ENCODE data around the gene PRKAG3.
"Not testable (repeated sequence)": the region's sequence is repeated elsewhere in the genome, so short reads cannot be mapped to it uniquely, and the experiment has no call there.

The PRKAG3 gene

DNA sequence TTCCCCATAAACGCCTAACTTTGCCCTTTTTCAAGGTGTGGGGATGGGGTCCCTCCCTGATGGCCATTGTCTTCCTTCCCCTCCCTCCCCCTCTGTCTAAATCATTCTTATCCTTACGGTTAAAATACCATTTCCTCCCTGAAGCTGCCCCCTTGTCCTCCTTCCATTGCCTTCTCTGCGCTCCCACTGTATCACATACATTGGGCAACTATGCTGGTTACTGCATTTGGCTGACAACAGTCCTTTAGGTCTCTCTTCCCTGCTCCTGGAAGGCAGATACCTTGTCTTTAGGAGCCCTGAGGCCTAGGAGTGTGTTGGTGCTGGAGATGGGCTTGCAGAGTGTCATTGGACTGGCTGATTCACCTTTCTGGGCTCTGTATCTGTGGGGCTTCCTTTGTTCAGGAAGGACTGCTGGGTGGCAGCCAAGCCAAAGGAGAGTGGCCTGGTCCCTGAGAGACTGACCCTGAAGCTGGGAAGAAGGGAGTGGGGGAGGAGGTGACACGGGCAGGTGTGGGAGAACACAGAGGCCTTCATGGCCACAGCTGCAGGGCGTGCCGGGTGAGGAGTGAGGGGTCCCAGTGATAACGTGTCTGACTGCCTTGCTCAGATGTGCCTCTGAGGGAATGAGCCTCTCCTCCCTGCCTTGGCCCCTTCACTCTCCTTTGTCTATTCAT is 30.2 kb upstream of the PRKAG3 start:
- no peak for FAIRE-seq

GRCh38 chr2:218860950-218861381 is 29.4 kb upstream of the PRKAG3 start:
- no peak for FAIRE-seq

GRCh38 chr2:218859988-218860831 is 28.6 kb upstream of the PRKAG3 start:
- FAIRE-seq = no peak

DNA sequence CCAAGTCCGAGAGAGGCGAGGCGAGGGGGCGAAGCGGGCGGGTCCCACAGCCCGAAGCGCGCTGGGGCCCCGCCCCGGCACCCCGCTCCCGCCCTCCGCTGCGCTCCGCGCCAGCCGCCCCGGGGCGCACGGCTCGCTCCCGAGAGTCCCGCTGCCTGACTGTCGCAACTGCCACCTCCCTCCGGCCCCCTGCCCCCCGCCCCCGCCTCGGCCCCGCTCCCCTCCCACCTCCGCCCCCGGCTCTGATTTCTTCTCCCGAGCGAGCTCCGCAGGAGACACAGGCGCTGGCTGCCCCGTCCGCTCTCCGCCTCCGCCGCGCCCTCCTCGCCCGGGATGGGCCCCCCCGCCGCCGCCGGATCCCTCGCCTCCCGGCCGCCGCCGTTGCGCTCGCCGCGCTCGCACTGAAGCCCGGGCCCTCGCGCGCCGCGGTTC is 28.0 kb upstream of the PRKAG3 start, which contains the start of gene WNT6:
Gene WNT6, plus strand, starts transcription at position 250 of the 432 bp plus-strand sequence. CDS start 233 bp downstream, outside the sequence.
- no peak for FAIRE-seq

GRCh38 chr2:218858671-218859555 is 27.3 kb upstream of the PRKAG3 start:
- no peak for FAIRE-seq

DNA sequence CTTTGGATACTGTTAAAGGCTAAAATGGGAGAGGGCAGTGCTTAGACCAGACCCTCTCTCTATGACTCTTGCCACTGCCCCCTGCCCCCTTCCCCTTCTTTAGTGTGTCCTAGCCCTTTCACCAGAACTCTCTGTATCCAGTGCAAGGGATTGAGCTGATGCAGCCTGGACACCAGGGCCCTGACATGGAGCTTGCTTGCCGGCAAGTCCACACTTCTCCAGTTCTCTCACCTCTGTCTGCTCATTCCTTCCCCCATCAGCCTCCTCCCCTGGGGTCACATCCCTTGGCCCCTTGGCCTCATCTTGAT is 26.5 kb upstream of the PRKAG3 start:
- no peak for FAIRE-seq

DNA sequence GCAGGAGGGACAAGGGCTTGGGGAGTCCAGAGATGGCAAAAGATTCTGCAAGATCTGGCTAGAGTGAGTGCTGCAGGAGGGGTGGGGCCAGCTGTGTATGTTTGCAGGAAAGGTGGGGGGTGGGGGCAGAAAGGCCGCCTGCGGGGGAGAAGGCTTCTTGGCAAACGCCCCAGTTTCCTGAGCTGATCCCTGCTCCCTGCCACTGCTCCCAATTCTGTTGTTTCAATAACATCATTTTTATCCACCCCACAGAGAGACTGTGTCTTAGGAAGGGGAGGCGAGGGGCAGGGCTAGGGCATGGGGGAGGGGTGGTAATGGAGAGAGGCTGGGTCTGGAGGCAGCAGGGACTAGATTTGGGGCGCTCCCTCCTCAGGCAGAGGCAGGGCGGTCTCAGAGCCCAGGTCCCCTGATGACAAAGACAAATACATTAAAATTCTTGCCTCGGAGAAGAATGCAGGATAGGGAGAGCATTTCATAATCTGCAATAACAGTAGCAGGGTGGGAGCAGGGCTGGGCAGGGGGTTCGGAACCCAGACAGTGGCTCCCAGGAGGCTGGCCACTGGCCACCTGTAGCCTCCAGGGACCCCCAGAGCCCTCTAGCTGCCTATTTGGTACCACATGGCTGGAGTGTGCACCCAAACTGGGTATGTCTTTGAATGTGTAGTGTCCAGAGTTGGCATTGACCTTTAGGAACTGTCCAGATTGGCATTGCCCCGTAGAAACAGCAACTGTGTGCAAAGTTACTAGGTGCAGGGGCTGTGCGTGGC is 26.0 kb upstream of the PRKAG3 start:
- FAIRE-seq = no peak

DNA sequence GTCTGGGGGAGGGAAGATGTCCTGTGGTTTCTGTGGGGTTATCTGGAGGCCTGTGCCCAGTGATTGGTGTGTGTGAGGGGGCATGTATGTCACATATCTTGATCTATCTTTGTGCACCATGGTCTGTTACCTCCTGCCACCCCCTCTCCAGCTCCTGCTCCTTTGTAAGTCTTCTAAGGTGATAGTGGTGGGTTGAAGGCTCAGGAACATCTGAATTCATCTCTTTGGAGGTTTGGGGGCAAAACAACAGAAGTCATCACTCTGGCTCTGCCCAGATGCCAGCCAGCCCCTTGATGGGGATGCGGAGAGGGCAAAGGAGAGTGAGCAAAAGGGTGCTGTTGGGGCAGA is 25.3 kb upstream of the PRKAG3 start:
- no peak for FAIRE-seq

DNA sequence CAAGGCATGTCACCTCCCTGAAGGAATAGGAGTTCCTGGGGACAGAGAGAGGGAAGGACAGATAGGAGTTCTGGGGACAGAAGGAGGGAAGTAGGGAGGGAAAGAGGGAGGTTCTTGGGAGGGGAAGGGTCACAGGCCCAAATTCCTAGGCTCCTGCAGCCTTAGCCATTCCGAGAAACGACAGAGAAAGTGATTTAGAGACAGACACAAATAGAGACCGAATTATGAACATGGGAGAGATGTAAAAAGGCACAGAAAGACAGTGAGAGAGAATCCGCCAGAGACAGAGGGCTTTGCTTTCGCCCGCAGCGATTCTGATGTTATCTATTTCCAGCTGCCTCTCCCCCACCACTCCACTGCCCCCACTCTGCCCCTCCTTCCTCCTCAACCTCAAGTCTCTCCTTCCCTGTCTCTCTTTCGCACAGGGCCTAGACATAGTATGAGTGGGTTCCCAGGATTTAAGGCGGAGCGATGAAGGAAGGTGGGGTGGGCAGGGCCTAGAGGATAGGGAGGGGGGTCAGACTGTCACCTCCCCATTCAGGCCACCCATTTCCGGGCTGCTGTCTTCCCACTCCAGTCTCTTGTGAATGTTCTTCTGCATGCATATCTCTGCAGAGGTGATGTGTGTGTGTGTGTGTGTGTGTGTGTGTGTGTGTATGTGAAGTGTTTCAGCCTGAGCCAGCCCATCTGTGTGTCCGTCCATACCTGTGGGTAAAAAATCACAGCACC is 24.7 kb upstream of the PRKAG3 start:
- no peak for FAIRE-seq

DNA sequence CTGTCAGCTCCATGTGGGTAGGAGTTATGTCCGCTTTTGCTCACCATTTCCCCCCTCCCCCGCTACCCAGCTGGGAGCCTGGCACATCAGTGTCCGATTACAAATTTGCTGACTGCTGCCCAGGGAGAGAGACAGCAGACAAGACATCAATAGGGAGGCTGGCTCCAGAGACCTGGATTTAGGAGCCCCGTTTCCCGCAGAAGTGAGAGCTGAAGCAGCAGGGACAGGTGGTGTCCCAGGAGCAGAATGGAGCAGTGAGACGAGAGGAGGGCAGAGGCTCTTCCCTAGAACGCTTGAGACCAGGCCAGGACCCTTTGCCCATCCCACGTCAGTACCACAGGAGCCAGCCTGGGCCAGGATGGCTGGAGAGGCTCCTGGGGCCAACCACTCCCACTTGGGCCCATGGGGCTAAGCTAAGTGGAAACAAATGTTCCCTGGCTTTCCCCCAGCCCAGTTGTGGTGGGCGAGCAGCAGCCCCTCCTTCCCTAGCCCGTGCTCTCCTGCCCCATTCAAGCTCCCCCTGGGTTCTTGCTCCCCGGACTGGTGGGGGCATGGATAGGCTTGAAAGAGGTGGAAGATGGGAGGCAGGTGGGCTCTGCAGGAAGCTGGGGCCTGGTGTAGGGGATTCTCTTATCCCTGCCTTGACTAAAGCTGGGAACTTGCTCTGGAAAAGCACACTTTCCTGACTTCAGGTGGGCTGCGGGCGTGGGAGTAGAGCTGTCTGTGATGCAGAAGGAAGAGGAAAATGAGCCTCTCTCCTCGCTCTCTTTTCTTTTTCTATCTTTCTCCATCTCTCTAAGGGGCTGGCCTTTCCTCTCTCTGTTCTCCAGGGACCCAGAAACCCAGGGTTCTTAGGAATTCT is 23.9 kb upstream of the PRKAG3 start:
- no peak for FAIRE-seq

DNA sequence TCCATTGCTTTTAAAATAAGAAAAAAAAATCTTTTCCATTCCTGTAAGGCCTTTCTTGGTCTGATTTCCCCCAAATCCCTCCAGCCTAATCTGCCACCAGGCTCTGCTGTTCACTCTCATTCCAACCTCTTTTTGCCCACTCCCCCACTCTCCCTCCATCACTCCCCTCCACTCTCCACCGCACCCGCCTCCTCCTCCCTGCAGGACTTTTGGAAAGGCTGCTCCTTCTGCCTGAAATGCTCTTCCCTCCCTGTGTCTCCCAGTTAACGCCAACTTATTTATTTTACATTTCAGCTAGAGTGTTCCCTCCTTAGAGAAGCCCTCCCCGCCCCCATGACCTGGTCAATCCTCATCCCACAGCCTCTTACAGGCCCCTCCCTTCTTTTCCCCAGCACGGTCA is 23.3 kb upstream of the PRKAG3 start:
- FAIRE-seq = no peak

GRCh38 chr2:218853766-218854165 is 22.2 kb upstream of the PRKAG3 start:
- no peak for FAIRE-seq

DNA sequence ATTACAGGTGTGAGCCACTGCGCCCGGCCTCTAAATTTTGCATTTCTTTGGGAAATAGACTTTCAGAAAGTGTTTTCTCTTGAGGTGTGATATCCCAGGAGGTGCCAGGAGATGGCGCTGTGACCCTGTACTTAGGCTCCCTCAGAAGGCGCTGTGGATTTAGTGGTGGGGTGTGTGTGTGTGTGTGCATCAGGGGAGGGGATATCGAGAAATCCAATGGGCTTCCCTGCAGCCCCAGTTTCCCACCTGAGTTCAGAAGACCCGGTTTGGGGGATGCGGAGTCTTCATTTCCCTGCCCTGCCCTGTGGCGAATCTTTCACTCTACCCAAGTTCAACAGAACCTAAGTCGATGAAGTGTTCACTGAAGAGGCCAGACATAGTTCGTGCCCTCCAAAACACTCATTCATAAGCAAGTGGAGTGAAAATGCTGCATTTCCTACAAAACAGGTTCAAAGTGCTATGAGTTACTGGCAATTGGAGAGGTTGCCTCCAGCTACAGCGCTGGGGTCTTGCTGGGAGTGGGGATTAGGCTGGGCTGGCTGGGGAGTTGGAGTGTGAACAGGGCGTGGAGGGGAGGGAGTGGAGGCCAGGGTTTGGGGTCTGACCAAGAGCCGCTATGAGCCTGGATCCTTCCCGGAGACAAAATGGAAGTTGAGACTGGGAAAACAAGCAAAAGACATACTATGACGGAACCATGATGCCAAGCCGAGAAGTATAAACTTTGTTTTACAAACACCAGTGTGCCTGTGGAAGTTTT is 21.5 kb upstream of the PRKAG3 start:
- FAIRE-seq = no peak

GRCh38 chr2:218851286-218851685 is 19.7 kb upstream of the PRKAG3 start:
- no peak for FAIRE-seq

GRCh38 chr2:218850796-218851195 is 19.2 kb upstream of the PRKAG3 start:
- no peak for FAIRE-seq

GRCh38 chr2:218849721-218850120 is 18.1 kb upstream of the PRKAG3 start:
- no peak for FAIRE-seq

GRCh38 chr2:218846963-218847362 is 15.4 kb upstream of the PRKAG3 start:
- FAIRE-seq = not testable (repeated sequence)

GRCh38 chr2:218844334-218844733 is 12.7 kb upstream of the PRKAG3 start:
- FAIRE-seq = not testable (repeated sequence)

- FAIRE-seq = no peak
Measured at GRCh38 chr2:218839888-218840287, 8.3 kb upstream of the PRKAG3 start.

DNA sequence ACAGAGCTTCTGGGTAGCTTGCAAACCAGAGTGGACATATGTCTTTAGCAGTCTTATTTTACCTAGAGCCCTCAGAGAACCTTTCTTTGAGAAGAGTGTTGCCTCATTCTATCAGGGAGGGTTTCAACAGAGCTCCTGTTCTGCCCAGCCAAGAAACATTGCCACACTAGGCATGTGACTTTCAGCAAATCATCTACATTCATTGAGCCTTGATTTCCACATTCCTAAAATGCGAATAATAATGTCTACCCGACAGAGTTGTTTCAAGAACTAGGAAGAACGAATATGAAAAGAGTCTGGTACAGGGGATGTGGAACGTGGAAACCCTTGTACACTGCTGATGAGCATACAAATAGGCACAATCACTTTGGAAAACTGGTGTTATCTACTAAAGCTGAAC is 7.8 kb upstream of the PRKAG3 start:
- FAIRE-seq = no peak

Data from A204.1 (cell line).